NCI-H2107 treated with DMSO at 0.1 percent for 48 hours (cell line): ENCODE data around the gene CCDC192.
"Not testable (repeated sequence)": the region's sequence is repeated elsewhere in the genome, so short reads cannot be mapped to it uniquely, and the experiment has no call there.

ENCODE experiments used
- DNase-seq: peaks from one replicate; lab custom pipeline; 2025; ENCODE audit not compliant: unreplicated experiment; lab: John Stamatoyannopoulos, UW

Gene CCDC192, protein sequence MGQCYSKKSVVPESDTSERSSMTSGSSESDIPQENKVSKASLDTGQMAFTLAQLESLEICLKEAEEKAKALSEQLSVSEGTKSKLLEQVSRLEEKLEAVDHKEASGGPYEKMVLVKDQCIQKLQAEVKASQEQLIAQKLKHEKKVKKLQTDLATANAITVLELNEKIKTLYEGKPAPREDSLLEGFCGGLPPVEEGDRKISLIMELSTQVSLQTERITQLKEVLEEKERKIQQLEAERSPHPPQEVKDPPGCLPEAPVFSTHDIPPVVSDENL

GRCh38 chr5:127702926-127703561 lies at the start of gene CCDC192:
Gene CCDC192, plus strand, starts transcription at chr5:127703391. Its CDS starts 55 bp downstream, at chr5:127703446.
- no peak for DNase-seq

GRCh38 chr5:127656825-127657224 lies 46.4 kb upstream of the CCDC192 start:
- no peak for DNase-seq

- peak; percentile 54 for DNase-seq
These were observed 43.0 kb upstream of the CCDC192 start for GRCh38 chr5:127660047-127660733.

- no peak for DNase-seq
These were observed 39.1 kb upstream of the CCDC192 start for GRCh38 chr5:127664093-127664492.

GRCh38 chr5:127665641-127666040 lies 37.5 kb upstream of the CCDC192 start:
- DNase-seq = no peak

DNA sequence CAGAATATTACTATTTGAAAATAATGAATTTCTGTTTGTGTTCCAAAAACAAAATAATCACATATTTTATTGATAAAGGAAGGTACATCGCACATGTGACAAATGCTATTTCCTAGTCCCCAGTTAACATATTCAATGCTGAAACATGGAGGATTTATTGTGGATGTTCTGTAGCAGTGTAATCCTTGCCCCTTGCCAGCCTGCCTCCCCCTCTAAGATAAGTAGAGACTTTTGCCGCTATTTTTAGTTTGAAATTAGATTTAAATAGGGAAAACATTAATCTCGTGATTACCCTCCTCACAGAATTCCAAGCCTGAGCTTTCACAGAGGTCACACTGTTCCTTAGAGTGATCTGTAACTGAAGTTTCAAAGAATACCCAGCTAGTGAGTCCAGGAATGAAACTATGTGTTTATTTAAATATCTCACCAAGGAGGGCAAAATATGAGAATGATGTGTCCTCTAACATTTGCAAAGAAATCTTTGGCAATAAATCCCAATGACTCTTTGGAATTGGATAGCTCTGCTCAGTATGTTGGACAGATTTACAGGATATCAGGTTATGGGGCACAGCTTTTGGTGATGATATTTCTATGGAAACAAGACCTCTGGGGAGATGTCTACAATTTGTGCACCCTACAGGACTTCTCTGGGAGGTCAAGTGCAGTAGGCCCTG lies 37.0 kb upstream of the CCDC192 start:
- DNase-seq = no peak

DNA sequence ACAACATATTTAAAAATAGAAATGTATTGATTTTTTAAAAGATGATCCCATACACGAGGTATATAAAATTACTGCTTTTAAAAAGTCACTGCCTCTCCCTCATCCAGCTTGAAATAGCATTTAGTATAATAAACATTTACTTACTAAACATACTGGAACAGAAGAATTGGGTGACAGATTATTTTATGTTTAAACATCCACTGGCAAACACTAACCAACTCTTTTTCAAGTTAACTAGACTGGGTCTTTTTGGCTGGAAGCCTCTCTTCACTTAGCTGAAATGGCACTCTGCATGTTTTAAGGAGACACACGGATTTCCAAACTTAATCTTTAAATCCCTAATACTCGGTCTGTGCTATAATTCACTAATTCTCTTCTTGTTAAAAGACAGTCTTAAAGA lies 35.3 kb upstream of the CCDC192 start:
- peak; percentile 5 for DNase-seq

GRCh38 chr5:127671218-127671617 lies 32.0 kb upstream of the CCDC192 start:
- no peak for DNase-seq

DNA sequence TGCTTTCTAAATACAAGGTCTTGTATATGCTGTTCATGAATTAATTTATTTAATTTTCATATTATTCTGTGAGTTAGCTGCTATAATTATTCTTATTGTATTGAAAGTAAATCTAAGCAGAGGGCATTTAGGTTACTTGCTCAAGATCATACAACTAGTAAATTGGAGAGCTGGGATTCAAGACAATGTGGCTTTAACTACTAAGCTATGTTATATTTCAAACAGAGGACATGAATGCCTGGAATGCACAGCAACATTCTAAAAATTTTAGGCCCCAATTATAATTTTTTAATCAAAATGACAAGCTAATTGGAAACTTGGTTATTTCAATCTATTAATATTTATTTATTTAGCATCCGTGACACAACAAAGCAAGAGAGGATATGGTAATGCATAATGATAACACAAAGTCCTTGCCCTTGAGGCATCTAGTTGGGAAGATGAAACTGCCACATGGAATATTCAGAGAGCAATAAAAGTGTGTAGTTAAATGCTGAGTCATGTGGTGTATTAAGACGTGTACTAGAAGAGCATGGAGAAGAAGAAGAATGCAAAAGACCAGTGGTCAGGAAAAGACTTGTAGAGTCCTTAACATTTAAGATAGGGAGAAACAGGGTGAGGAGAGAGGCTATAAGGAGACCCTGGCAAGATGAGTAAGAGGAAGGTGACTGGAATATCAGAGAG lies 29.9 kb upstream of the CCDC192 start:
- DNase-seq = no peak

GRCh38 chr5:127676951-127677350 lies 26.2 kb upstream of the CCDC192 start:
- DNase-seq = not testable (repeated sequence)

- not testable (repeated sequence) for DNase-seq
These were observed 23.4 kb upstream of the CCDC192 start for GRCh38 chr5:127679691-127680330.

DNA sequence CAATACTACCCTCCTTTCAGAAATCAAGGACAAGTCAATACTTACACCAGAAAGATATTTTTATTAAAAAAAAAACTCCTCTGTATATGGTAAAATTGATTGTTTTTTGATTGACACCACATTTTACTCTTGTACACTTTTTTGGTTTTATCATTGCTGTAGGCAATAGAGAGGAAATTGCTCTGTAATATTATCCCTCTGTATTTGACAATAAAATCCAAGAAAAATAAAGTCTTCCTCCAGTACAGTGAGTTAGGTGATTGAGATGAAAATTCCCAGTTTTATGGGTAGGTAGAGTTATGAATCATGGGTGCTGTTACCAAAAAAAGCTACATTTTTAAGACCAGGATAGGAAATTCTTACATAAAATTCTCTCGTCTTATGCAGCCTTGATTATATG lies 22.6 kb upstream of the CCDC192 start:
- no peak for DNase-seq

- DNase-seq = no peak
These were observed 20.2 kb upstream of the CCDC192 start for GRCh38 chr5:127683008-127683407.

GRCh38 chr5:127684726-127685467 lies 18.3 kb upstream of the CCDC192 start:
- DNase-seq = no peak

GRCh38 chr5:127685662-127686061 lies 17.5 kb upstream of the CCDC192 start:
- DNase-seq = no peak

GRCh38 chr5:127686424-127686823 lies 16.8 kb upstream of the CCDC192 start:
- DNase-seq = no peak

DNA sequence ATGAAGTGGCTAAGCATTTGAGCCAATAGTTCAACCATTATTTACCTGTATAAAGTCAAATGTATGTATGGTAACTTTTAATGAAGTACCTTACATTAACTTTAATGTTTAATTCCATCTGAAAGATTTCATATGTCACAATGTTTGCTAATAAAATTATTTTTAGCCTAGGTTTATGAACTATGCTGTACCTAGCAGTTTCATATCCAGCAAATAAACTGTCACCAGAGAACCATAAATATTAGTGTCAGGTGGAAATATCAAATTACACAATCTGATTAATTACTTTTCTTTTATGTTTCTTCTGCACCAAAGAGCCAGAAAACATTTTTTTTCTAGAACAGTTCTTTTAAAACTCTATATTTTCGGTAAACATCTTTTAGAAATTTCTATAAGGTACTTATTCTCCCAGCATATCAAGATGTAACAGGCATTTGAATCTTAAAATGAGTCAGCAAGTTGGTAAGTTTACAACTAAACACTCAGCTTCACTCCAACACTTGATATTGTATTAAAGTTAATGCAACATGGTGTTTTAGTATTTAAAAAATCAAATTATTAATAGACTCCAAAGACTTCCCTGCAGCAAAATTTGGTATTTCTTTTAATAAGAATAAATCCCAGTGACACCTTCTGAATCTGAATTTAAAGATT lies 8.5 kb upstream of the CCDC192 start:
- DNase-seq = no peak

DNA sequence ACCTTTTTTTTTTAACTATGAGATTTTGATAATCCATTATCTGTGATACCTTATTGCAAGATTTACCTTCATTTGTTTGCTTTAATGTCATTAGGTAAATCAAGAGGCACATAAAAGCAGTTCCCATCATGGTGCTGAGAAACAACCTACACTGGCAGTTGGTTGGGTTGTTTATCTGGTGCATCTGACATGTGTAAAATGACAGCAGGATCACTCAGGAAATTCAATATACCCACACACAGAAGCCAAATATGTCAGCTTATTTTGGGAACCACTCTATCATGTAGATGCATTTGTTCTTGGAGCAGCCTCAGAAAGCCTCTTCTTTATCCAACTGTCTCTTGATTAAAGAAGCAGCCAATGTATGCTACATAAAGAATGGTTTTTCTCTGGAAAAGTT lies 7.8 kb upstream of the CCDC192 start:
- no peak for DNase-seq

- DNase-seq = no peak
These were observed 6.5 kb upstream of the CCDC192 start for GRCh38 chr5:127696683-127697082.
